Urinary bladder (tissue), 4 donors: ENCODE results near the gene NOP16. TPM values are rescaled to one million over a fixed set of nuclear protein-coding genes. Genes with fewer than 3 reads are reported as not detected.

Experiments
- DNase-seq: peaks from one replicate; pipeline ENCODE4 v3.0.0-alpha.2; 2015; ENCODE audit errors: extremely low spot score
- H3K27ac ChIP-seq: one replicate; pipeline ENCODE4 v1.5.1; 2013; ENCODE audit warnings: low read depth, mild to moderate bottlenecking, moderate library complexity
- H3K36me3 ChIP-seq: one replicate; pipeline ENCODE4 v1.6.1; 2013; ENCODE audit warnings: mild to moderate bottlenecking, moderate library complexity; ENCODE audit not compliant: insufficient read depth
- H3K4me1 ChIP-seq: one replicate; pipeline ENCODE4 v1.6.1; 2013; ENCODE audit warnings: mild to moderate bottlenecking, moderate library complexity; ENCODE audit not compliant: insufficient read depth
- H3K4me3 ChIP-seq: one replicate; pipeline ENCODE4 v1.5.1; 2013; ENCODE audit warnings: low read depth, low read length
- WGBS: extraction: QIAGEN DNeasy Blood & Tissue Kit; methylation state at CpG from one replicate; pipeline ENCODE4 v1.1.7; 2013; 5-methylcytosine and 5-hydroxymethylcytosine counted together
- polyA plus RNA-seq: library from polyadenylated mRNA; stranded (reverse); fragments of 200-250 nt; gene quantifications from one replicate; pipeline ENCODE4 v1.2.3, GENCODE V29; 2013
- total RNA-seq: library from RNA; depleted of rRNA; stranded (reverse); fragments of >200 nt; gene quantifications from one replicate; pipeline ENCODE4 v1.2.3, GENCODE V29; 2014
- donor health status: healthy with polysubstance abuse.
- donor health status: healthy.

The NOP16 gene, protein sequence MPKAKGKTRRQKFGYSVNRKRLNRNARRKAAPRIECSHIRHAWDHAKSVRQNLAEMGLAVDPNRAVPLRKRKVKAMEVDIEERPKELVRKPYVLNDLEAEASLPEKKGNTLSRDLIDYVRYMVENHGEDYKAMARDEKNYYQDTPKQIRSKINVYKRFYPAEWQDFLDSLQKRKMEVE
- total RNA-seq (3.2 TPM), polyA plus RNA-seq (27.9 TPM)

DNA sequence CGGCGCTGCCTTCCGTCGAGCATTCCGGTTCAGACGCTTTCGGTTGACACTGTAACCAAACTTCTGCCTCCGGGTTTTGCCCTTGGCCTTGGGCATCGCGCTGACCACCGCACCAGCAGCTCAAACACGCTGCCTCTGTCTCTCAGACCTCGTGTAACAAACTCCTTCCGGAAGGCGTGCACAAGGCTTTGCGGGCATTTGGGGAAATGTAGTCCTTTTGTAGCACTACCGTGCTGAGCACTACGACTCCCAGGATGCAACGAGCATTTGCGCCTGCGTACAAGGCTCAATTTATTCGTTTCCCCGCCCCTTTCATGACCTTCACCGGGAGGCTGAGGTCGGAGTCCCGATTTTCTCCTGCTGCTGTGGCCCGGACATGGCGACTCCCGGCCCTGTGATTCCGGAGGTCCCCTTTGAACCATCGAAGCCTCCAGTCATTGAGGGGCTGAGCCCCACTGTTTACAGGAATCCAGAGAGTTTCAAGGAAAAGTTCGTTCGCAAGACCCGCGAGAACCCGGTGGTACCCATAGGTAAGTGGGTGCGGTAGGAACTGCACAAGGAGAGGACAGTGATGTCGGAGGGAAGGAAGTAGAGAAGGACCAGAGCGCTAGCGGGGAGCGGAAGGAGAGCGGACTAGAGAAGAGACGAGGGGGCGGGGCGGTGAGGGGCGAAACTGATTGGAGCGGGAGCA, at the start of gene NOP16, which contains the start of gene HIGD2A:
Gene NOP16, minus strand, starts transcription at position 155 of the 691 bp plus-strand sequence. Its CDS starts 59 bp downstream, at position 96.
Gene HIGD2A, plus strand, starts transcription at position 308 of the 691 bp plus-strand sequence. Its CDS starts 69 bp downstream, at position 377.
- peaks cover 6% of the 10 kb centered on the region for H3K36me3 ChIP-seq
- H3K4me1 ChIP-seq, result no peaks in the 10 kb centered on the region
- H3K4me3 ChIP-seq, result peak within 1 kb of the TSS; percentile 77
- DNase-seq, result peak; percentile 99
- WGBS, result under 1% methylated on average over 47 of the region's 47 CpGs
- H3K27ac ChIP-seq, result peak within 1 kb of the TSS; percentile 97

- no peaks in the 10 kb centered on the region for H3K4me1 ChIP-seq
- no peak overlapping the region for H3K4me3 ChIP-seq
- no peak overlapping the region for H3K27ac ChIP-seq
- DNase-seq, result no peak
- H3K36me3 ChIP-seq, result no peaks in the 10 kb centered on the region
- WGBS, result 41% methylated on average over 5 of the region's 5 CpGs
Observed at GRCh38 chr5:176436656-176437055, 48.3 kb upstream of the NOP16 start.

DNA sequence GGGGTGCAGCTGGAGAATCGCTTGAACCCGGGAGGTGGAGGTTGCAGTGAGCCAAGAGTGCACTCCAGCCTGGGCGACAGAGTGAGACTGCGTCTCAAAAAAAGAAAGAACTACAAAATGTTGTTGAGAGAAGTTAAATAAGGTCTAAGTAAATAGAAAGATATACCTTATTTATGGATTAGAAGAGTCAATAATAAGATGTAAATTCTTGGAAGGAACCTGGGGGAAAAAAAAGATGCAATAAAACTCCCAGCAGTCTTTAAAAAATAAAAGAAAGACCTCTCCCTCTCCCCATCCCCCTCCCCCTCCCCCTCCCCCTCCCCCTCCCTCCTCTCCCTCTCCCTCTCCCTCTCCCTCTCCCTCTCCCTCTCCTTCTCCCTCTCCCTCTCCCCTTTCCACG, 44.3 kb upstream of the NOP16 start:
- Histone ChIP-seq H3K4me1 (no peaks in the 10 kb centered on the region), H3K36me3 (no peaks in the 10 kb centered on the region), H3K27ac (no peak overlapping the region), H3K4me3 (no peak overlapping the region)
- no peak for DNase-seq
- 90% methylated on average over 4 of the region's 5 CpGs for WGBS

DNA sequence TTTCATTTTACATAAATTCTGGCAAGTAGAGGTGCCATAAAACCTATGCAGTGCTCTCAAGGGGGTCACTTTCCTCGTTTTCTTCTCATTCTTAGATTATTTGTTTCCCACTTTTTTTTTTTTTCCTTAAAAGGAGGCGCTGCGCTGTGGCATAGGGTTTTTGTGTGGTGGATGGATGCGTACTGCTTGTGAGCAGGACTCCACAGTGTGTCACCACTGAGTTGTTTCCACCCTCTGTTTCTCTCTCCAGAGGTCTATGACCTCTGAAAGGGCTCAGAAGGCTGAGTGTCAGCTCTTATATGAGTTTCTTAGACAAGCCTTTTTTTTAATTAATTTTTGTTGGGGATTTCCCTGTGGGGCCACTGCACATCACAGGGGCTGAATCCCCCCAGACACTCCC, 41.6 kb upstream of the NOP16 start:
- Histone ChIP-seq H3K4me3 (no peak overlapping the region), H3K36me3 (no peaks in the 10 kb centered on the region), H3K4me1 (no peaks in the 10 kb centered on the region), H3K27ac (no peak overlapping the region)
- WGBS, result 58% methylated on average over 4 of the region's 4 CpGs
- DNase-seq, result no peak

DNA sequence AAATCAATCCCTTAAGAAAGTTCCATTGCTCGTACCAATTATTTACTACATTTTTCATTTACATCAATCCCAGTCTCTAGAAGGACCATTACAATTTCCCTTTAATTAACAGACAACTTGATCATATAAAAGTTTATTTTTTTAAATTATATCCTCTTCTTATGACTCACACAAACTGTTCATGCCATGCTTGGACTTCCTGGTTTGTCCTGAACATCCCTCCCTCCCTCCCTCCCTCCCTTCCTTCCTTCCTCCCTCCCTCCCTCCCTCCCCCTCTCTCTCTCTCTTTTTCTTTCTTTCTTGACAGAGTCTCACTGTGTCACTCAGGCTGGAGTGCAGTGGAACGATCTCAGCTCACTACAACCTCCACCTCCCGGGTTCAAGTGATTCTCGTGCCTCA, 39.6 kb upstream of the NOP16 start:
- WGBS, result 78% methylated on average over 4 of the region's 4 CpGs
- no peaks in the 10 kb centered on the region for H3K4me1 ChIP-seq
- H3K36me3 ChIP-seq, result no peaks in the 10 kb centered on the region
- H3K27ac ChIP-seq, result no peak overlapping the region
- H3K4me3 ChIP-seq, result no peak overlapping the region
- no peak for DNase-seq

- DNase-seq, result no peak
- H3K4me3 ChIP-seq, result no peak overlapping the region
- H3K27ac ChIP-seq, result no peak overlapping the region
- H3K36me3 ChIP-seq, result no peaks in the 10 kb centered on the region
- H3K4me1 ChIP-seq, result no peaks in the 10 kb centered on the region
- WGBS, result 83% methylated on average over 1 of the region's 1 CpG
Observed at GRCh38 chr5:176426876-176427275, 38.5 kb upstream of the NOP16 start.

DNA sequence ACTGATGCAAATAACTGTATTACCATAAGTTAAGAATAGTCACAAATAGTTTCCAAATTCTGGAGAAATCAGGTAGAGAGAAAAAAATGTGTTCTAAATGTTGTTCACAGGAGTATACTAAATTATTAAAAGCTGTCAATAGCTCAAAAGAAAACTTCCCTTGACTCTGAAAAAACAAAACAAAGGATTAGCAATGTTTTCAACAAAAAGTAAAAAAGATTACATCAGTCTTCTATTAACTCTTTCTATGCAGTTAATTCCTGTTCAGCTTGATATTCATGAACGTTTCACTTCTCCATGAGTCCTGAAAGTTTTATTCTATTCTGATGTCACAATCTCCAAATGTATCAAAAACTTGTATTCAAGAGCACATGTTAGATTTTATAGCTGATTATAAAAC, 37.4 kb upstream of the NOP16 start:
- no peaks in the 10 kb centered on the region for H3K4me1 ChIP-seq
- no peak overlapping the region for H3K27ac ChIP-seq
- H3K36me3 ChIP-seq, result no peaks in the 10 kb centered on the region
- no peak overlapping the region for H3K4me3 ChIP-seq
- DNase-seq, result no peak
- 92% methylated on average over 1 of the region's 1 CpG for WGBS

DNA sequence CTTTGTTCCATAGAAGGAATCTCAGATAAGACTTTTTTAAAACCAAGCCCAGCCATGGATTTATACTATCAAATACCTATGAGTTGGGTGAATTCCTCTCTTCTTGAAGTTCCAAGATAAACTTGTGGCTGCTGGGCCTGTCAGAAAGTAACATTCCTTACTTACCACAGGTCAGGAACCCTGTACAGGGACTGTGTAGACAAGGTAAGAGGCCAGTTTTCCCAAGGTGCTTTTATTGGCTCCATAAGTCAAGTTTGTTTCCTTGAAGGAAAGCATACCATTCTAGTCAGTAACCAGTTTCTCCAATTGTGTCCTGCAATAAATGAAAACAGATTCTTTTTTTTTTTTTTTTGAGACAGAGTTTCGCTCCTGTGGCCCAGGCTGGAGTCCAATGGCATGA, 36.7 kb upstream of the NOP16 start:
- WGBS, result 83% methylated on average over 1 of the region's 1 CpG
- H3K4me3 ChIP-seq, result no peak overlapping the region
- DNase-seq, result no peak
- no peak overlapping the region for H3K27ac ChIP-seq
- H3K36me3 ChIP-seq, result no peaks in the 10 kb centered on the region
- no peaks in the 10 kb centered on the region for H3K4me1 ChIP-seq

GRCh38 chr5:176424181-176424580, 35.8 kb upstream of the NOP16 start:
- no peak overlapping the region for H3K27ac ChIP-seq
- no peak overlapping the region for H3K4me3 ChIP-seq
- no peaks in the 10 kb centered on the region for H3K4me1 ChIP-seq
- WGBS, result 75% methylated on average over 3 of the region's 3 CpGs
- DNase-seq, result no peak
- H3K36me3 ChIP-seq, result no peaks in the 10 kb centered on the region

DNA sequence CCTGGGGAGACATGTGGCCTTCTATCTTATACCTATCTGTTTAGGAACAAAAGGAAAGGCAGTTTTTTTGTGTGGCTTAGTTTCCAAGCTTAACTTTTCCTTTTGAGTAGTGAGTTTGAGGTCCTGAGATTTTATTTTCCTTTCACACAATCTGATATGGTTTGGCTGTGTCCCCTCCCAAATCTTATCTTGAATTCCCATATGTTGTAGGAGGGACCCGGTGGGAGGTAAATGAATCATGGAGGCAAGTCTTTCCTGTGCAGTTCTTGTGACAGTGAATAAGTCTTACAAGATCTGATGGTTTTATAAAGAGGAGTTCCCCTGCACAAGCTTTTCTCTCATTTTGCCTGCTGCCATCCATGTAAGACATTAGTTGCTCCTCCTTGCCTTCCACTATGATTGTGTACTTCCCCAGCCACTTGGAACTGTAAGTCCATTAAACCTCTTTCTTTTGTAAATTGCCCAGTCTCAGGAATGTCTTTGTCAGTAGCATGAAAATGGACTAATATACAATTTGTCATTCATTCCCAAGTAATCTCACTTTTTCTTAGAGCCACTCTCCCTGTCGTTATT, 32.7 kb upstream of the NOP16 start:
- WGBS, result 53% methylated on average over 2 of the region's 2 CpGs
- no peak for DNase-seq

DNA sequence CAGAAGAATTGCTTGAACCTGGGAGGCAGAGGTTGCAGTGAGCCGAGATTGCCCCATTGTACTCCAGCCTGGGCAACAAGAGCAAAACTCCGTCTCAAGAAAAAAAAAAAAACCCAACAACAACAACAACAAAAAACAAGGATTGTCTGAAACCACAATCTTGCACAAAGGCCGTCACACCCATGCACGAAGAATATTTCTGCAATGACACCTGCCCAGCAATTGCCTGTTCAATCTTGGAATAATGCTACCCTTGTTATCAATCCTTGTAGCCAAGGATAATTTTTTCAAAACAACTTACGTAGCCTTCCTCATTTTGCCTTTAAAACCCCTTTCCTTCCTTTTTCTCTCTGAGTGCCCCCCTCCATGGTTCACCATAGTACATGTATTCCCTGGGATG, 31.7 kb upstream of the NOP16 start:
- H3K4me3 ChIP-seq, result no peak overlapping the region
- no peaks in the 10 kb centered on the region for H3K36me3 ChIP-seq
- no peak overlapping the region for H3K27ac ChIP-seq
- H3K4me1 ChIP-seq, result no peaks in the 10 kb centered on the region
- 86% methylated on average over 5 of the region's 5 CpGs for WGBS
- no peak for DNase-seq

More for the DNA sequence above, 32.7 kb upstream of the NOP16 start:
- Histone ChIP-seq H3K4me3 (no peak overlapping the region), H3K36me3 (no peaks in the 10 kb centered on the region), H3K27ac (no peak overlapping the region), H3K4me1 (no peaks in the 10 kb centered on the region)

- Histone ChIP-seq H3K4me1 (no peaks in the 10 kb centered on the region), H3K4me3 (no peak overlapping the region), H3K27ac (no peak overlapping the region), H3K36me3 (no peaks in the 10 kb centered on the region)
- WGBS, result 67% methylated on average over 9 of the region's 9 CpGs
- no peak for DNase-seq
Observed at GRCh38 chr5:176418251-176418650, 29.9 kb upstream of the NOP16 start.

DNA sequence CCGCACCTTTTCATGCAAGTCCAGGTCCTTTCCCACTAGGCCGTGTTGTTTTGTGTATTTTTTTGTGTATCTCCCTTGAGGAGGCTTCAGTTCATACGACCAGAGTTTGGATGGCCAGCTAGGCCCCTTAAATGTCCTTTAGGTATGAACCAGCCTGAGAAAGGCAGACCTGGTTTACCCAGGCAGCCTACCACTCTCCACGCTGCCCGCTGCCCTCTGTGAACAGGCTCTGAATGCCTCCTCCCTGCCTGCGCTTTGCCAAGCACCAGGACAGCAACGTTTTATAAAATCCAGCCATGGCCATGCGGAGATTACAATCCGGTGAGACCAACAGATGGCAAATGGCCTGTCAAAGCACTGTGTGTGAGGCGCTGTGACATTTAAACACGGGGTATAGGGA, 28.6 kb upstream of the NOP16 start:
- WGBS, result 73% methylated on average over 11 of the region's 11 CpGs

More for the DNA sequence above, 28.6 kb upstream of the NOP16 start:
- no peak overlapping the region for H3K4me3 ChIP-seq
- no peak overlapping the region for H3K27ac ChIP-seq
- DNase-seq, result no peak
- H3K4me1 ChIP-seq, result peaks cover 2% of the 10 kb centered on the region
- H3K36me3 ChIP-seq, result no peaks in the 10 kb centered on the region
